ENCODE measurements around the gene USP37.

Gene USP37

DNA sequence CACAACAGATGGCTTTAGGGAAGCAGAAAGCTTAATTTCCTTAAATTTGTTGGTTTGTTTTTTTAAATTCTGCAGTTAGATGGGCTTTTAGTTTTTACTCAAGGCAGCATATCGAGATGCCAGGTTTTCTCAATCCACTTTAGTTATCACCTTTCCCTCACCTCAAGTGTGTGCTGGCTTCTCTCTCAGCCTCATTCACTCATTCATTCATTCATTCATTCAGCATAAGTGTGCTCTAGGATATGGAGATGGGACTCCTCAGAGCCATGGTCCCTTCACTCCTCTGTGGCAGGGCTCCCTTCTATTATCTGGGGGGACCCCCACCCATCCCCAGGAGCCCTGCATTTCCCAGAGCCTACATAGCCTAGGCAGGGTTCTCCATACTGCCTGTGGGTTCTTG, 130.2 kb downstream of the USP37 start:
- H3K4me3 ChIP-seq (ENCODE audit: low read depth, low read length) = no peak overlapping the region
- TF ChIP-seq, protein P1, sequence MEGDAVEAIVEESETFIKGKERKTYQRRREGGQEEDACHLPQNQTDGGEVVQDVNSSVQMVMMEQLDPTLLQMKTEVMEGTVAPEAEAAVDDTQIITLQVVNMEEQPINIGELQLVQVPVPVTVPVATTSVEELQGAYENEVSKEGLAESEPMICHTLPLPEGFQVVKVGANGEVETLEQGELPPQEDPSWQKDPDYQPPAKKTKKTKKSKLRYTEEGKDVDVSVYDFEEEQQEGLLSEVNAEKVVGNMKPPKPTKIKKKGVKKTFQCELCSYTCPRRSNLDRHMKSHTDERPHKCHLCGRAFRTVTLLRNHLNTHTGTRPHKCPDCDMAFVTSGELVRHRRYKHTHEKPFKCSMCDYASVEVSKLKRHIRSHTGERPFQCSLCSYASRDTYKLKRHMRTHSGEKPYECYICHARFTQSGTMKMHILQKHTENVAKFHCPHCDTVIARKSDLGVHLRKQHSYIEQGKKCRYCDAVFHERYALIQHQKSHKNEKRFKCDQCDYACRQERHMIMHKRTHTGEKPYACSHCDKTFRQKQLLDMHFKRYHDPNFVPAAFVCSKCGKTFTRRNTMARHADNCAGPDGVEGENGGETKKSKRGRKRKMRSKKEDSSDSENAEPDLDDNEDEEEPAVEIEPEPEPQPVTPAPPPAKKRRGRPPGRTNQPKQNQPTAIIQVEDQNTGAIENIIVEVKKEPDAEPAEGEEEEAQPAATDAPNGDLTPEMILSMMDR (IDR thresholded peaks at IDR 0.05; ENCODE audit: low read depth, low read length) = no peak
- in situ Hi-C loops (cut with HindIII; ENCODE audit: low sequenced_read_pairs) = no loop called here
- no peak for DNase-seq (ENCODE audit: low read depth, low spot score)

DNA sequence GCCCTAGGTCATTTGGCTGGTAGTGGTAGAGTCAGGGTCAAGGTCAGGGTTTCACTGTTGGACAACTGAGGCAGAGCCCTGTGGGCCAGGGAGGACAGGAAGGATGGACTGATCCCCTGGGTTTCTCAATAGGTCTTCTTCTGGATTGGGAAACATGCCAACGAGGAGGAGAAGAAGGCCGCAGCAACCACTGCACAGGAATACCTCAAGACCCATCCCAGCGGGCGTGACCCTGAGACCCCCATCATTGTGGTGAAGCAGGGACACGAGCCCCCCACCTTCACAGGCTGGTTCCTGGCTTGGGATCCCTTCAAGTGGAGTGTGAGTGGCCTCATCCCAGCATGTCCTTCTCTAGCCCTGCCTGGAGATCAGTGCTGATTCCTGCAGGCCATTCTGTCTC, 131.2 kb downstream of the USP37 start:
- no peak for DNase-seq (ENCODE audit: low read depth, low spot score)
- TF ChIP-seq, protein P1 (IDR thresholded peaks at IDR 0.05; ENCODE audit: low read depth, low read length) = no peak
- in situ Hi-C loops (cut with HindIII; ENCODE audit: low sequenced_read_pairs) = no loop called here
- no peak overlapping the region for H3K4me3 ChIP-seq (ENCODE audit: low read depth, low read length)

DNA sequence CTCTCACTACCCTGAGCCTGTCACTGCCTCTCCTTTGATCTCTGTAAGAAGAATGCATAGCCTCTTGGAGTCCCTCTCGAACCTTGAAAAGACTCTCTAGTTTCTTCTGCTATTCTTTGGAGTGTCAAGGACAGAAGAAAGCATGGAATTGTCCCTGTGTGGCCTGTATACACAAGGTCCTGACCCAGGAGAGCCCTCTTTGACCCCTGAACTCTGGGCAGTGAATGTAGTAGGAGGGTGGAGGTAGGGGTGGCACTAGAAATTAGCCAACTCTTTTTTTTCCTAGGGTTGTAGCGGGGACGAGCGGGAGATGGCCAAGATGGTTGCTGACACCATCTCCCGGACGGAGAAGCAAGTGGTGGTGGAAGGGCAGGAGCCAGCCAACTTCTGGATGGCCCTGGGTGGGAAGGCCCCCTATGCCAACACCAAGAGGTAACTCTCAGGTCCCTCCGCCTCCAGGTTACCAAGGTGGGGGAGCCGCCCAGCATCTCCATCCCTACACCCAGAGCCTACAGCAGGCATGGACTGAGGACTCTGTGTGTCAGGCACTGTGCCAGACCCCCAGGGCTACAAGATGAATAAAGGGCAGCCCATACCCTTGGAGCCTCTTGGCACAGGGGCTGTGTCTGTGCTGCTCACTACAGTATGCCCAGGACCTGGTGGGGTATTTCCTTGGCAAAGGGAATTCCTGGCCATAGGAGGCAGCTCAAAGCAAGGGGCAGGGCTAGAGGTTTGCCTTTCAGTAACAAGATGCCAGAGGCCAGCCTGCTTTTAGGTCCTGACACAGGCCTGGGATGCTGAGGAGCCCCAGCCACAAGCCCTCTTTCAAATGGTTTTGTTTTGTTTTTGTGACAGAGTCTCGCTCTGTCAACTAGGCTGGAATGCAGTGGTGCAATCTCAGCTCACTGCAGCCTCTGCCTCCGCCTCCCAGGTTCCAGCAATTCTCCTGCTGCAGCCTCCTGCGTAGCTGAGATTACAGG, 132.9 kb downstream of the USP37 start:
- no peak for DNase-seq (ENCODE audit: low read depth, low spot score)
- TF ChIP-seq, protein P1 (IDR thresholded peaks at IDR 0.05; ENCODE audit: low read depth, low read length) = no peak

DNA sequence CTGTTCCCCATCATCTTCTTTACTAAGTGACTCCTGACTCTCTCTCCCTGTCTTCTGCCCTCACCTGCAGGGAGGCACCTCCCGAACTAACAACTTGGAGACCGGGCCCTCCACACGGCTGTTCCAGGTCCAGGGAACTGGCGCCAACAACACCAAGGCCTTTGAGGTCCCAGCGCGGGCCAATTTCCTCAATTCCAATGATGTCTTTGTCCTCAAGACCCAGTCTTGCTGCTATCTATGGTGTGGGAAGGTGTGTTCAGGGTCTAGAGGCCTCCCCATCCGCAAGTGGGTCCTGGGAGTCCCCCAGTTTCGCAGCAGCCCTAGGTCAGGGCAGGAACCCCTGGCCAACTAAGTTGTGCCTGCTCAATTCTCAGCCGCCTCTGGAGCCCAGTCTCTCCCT, 133.7 kb downstream of the USP37 start:
- TF ChIP-seq, protein P1 (IDR thresholded peaks at IDR 0.05; ENCODE audit: low read depth, low read length) = no peak
- in situ Hi-C loops (cut with HindIII; ENCODE audit: low sequenced_read_pairs) = no loop called here
- no peak for DNase-seq (ENCODE audit: low read depth, low spot score)
- no peak overlapping the region for H3K4me3 ChIP-seq (ENCODE audit: low read depth, low read length)

More for the DNA sequence above, 132.9 kb downstream of the USP37 start:
- no peak overlapping the region for H3K4me3 ChIP-seq (ENCODE audit: low read depth, low read length)
- in situ Hi-C loops (cut with HindIII; ENCODE audit: low sequenced_read_pairs) = no loop called here

DNA sequence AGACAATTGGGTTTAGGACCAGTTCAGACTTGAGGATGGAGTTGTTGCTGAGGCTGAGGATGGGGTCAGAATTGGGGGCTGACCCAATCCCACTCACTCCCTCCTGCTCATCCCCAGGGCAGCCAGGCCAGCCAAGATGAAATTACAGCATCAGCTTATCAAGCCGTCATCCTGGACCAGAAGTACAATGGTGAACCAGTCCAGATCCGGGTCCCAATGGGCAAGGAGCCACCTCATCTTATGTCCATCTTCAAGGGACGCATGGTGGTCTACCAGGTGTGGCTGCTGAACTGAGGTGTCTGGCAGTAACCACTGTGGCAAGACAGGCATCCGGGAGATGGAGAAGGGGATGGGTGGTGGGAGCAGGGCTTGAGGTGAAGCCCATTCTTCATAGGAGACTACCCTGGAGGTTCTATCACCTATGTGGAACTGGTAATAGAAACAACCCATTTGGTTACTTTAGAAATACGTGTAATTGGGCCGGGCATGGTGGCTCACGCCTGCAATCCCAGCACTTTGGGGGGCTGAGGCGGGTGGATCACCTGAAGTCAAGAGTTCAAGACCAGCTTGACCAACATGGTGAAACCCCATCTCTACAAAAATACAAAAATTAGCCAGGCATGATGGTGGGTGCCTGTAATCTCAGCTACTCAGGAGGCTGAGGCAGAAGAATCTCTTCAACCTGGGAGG, 135.3 kb downstream of the USP37 start:
- in situ Hi-C loops (cut with HindIII; ENCODE audit: low sequenced_read_pairs) = no loop called here
- TF ChIP-seq, protein P1 (IDR thresholded peaks at IDR 0.05; ENCODE audit: low read depth, low read length) = no peak
- no peak for DNase-seq (ENCODE audit: low read depth, low spot score)
- no peak overlapping the region for H3K4me3 ChIP-seq (ENCODE audit: low read depth, low read length)

DNA sequence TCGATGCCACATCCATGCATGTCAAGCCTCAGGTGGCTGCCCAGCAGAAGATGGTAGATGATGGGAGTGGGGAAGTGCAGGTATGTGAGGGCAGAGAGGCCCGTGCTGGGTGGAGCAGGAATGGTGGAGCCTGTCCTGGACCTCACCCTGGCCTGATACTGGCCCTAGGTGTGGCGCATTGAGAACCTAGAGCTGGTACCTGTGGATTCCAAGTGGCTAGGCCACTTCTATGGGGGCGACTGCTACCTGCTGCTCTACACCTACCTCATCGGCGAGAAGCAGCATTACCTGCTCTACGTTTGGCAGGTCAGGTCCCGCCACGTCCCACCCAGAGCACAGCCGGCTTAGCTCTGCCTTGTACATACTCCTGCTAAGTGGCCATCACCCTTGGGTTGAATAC, 136.3 kb downstream of the USP37 start:
- in situ Hi-C loops (cut with HindIII; ENCODE audit: low sequenced_read_pairs) = no loop called here
- DNase-seq (ENCODE audit: low read depth, low spot score) = no peak
- TF ChIP-seq, protein P1 (IDR thresholded peaks at IDR 0.05; ENCODE audit: low read depth, low read length) = no peak
- H3K4me3 ChIP-seq (ENCODE audit: low read depth, low read length) = no peak overlapping the region
